Loucy (cell line): ENCODE results near the gene POU2F2.

Experiments used
- H2AFZ ChIP-seq: fragments of 200-600 bp; sonication (generic); 2 replicates; pipeline ENCODE4 v1.6.0; 2016; ENCODE audit warnings: antibody characterized with exemption, mild to moderate bottlenecking, low read length, moderate library complexity
- H3F3A ChIP-seq: fragments of 200-600 bp; 2 replicates; pipeline ENCODE4 v1.6.0; 2016; ENCODE audit warnings: antibody characterized with exemption, low read depth, mild to moderate bottlenecking
- H3K27me3 ChIP-seq: fragments of 200-600 bp; sonication (generic); 2 replicates; pipeline ENCODE4 v1.6.1; 2014; ENCODE audit warnings: low read length, mild to moderate bottlenecking; ENCODE audit not compliant: insufficient read depth, poor library complexity, severe bottlenecking
- H3K36me3 ChIP-seq: fragments of 200-600 bp; sonication (generic); 2 replicates; pipeline ENCODE4 v1.6.1; 2016; ENCODE audit warnings: low read length; ENCODE audit not compliant: insufficient read depth
- H3K4me1 ChIP-seq: fragments of 200-600 bp; sonication (generic); 2 replicates; pipeline ENCODE4 v1.5.1; 2014; ENCODE audit warnings: low read length, mild to moderate bottlenecking; ENCODE audit not compliant: insufficient read depth, poor library complexity, severe bottlenecking
- H3K4me2 ChIP-seq: fragments of 200-600 bp; sonication (generic); 2 replicates; pipeline ENCODE4 v1.6.0; 2014; ENCODE audit warnings: antibody characterized with exemption, low read length, low read depth, mild to moderate bottlenecking; ENCODE audit not compliant: poor library complexity, severe bottlenecking
- H3K4me3 ChIP-seq: fragments of 200-600 bp; sonication (generic); 2 replicates; pipeline ENCODE4 v1.5.1; 2014; ENCODE audit warnings: low read length, mild to moderate bottlenecking, mixed read lengths; ENCODE audit not compliant: poor library complexity, severe bottlenecking
- H3K79me2 ChIP-seq: fragments of 200-600 bp; sonication (generic); 2 replicates; pipeline ENCODE4 v1.6.1; 2014; ENCODE audit warnings: low read length; ENCODE audit not compliant: insufficient read depth
- H3K9ac ChIP-seq: fragments of 200-600 bp; sonication (generic); 2 replicates; pipeline ENCODE4 v1.6.0; 2014; ENCODE audit warnings: mild to moderate bottlenecking, low read depth, low read length, moderate library complexity; ENCODE audit not compliant: poor library complexity, severe bottlenecking
- H3K9me2 ChIP-seq: fragments of 200-600 bp; sonication (generic); replicated peaks from 2 replicates; pipeline ENCODE4 v1.6.1; 2016; ENCODE audit warnings: low read depth, low read length, mixed read lengths
- H3K9me3 ChIP-seq: fragments of 200-600 bp; sonication (generic); 2 replicates; pipeline ENCODE4 v1.6.1; 2014; ENCODE audit warnings: mild to moderate bottlenecking, antibody characterized with exemption, low read length, low read depth; ENCODE audit not compliant: insufficient read depth
- H4K20me1 ChIP-seq: fragments of 200-600 bp; sonication (generic); 2 replicates; pipeline ENCODE4 v1.6.0; 2014; ENCODE audit warnings: antibody characterized with exemption, low read length, mild to moderate bottlenecking; ENCODE audit not compliant: insufficient read depth, poor library complexity, severe bottlenecking
- CTCF ChIP-seq: fragments of 200-600 bp; sonication (generic); conservative IDR thresholded peaks from 2 replicates; pipeline ENCODE4 v1.5.1; 2014; ENCODE audit warnings: mild to moderate bottlenecking, antibody characterized with exemption, low read length
- EZH2phosphoT487 ChIP-seq: fragments of 200-600 bp; IDR thresholded peaks from 2 replicates; pipeline ENCODE4 v1.6.1; 2018; ENCODE audit warnings: antibody characterized with exemption, mild to moderate bottlenecking, moderate library complexity, borderline replicate concordance

Gene POU2F2

DNA sequence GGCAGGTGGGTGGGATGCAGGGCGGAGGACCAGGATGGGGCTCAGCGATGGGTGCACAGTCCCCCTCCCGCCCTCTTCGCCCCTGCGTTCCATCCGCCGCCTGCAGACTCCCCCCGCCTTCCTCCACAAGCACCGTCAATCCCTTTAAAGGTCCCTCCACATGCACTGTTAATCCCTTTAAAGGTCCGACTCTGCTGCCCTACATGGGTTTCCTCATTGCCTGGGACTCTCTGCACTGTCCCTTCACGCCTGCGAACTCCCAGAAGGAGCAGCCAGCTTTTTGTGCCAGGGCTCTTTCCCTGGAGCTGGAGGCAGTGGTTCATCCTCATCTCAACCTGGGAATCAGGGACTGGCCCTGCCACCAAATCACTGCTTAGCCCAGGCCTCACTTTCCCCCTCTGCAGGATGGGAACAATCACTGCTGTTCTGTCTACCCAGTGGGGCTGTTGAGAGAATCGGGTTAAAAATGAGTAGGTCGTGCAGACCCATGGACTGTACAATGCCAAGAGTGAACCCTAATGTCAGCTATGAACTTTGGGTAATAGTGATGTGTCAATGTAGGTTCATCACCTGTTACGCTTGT lies 35.9 kb downstream of the POU2F2 start:
- H3K4me1 ChIP-seq, result peaks cover 3% of the 10 kb centered on the region
- H3F3A ChIP-seq, result no peaks in the 10 kb centered on the region
- no peak overlapping the region for H3K9ac ChIP-seq
- no peaks in the 10 kb centered on the region for H3K9me3 ChIP-seq
- no peaks in the 10 kb centered on the region for H3K36me3 ChIP-seq
- no peaks in the 10 kb centered on the region for H3K9me2 ChIP-seq
- no peaks in the 10 kb centered on the region for H3K79me2 ChIP-seq
- H4K20me1 ChIP-seq, result no peaks in the 10 kb centered on the region
- TF ChIP-seq CTCF, result no peak
- TF ChIP-seq EZH2phosphoT487, result no peak
- H3K4me3 ChIP-seq, result no peak overlapping the region
- no peak overlapping the region for H2AFZ ChIP-seq
- H3K4me2 ChIP-seq, result no peak overlapping the region
- no peaks in the 10 kb centered on the region for H3K27me3 ChIP-seq

GRCh38 chr19:42095814-42096230 lies 36.4 kb downstream of the POU2F2 start:
- H2AFZ ChIP-seq, result no peak overlapping the region
- H3F3A ChIP-seq, result no peaks in the 10 kb centered on the region
- no peaks in the 10 kb centered on the region for H3K9me3 ChIP-seq
- H3K4me3 ChIP-seq, result no peak overlapping the region
- H3K4me2 ChIP-seq, result no peak overlapping the region
- no peaks in the 10 kb centered on the region for H3K27me3 ChIP-seq
- H4K20me1 ChIP-seq, result no peaks in the 10 kb centered on the region
- H3K36me3 ChIP-seq, result no peaks in the 10 kb centered on the region
- peaks cover 3% of the 10 kb centered on the region for H3K4me1 ChIP-seq
- no peaks in the 10 kb centered on the region for H3K9me2 ChIP-seq
- H3K79me2 ChIP-seq, result no peaks in the 10 kb centered on the region
- H3K9ac ChIP-seq, result no peak overlapping the region
- TF ChIP-seq CTCF (no peak), EZH2phosphoT487 (no peak)

DNA sequence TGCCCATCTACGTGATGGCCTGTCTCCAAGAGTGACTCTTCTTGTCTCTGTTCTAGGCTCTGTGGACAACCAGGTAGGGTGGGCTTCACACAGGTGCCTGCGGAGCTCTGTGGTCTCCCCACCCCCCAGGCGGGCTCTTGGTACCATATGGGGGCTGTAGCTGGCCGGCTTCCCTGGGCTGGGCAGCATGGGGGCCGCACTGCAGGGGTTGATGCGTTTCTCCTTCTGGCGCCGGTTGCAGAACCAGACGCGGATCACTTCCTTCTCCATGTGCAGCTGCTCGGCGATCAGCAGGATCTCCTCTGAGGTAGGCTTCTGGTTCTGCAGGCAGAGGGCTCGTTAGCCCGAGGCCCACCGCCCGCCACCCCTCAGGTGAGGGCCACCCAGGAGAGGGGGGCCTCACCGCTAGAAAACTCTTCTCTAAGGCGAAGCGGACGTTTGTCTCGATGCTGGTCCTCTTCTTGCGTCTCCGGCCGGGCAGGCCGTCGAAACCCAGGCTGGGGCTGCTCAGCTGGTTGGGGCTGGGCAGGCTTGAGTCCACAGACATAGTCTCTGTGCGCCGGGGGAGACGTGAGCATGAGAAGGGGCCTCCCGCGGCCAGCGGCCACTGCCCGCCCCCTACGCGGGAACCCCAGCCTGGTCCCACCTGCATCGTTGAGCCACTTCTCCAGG lies 37.0 kb downstream of the POU2F2 start:
- Histone ChIP-seq H3K4me1 (peaks cover 3% of the 10 kb centered on the region), H3K27me3 (no peaks in the 10 kb centered on the region), H3K4me2 (no peak overlapping the region), H3K4me3 (no peak overlapping the region), H3K9me3 (no peaks in the 10 kb centered on the region), H3F3A (no peaks in the 10 kb centered on the region), H3K9me2 (no peaks in the 10 kb centered on the region), H3K9ac (no peak overlapping the region), H2AFZ (no peak overlapping the region), H3K36me3 (no peaks in the 10 kb centered on the region), H3K79me2 (no peaks in the 10 kb centered on the region), H4K20me1 (no peaks in the 10 kb centered on the region)
- TF ChIP-seq CTCF (no peak), EZH2phosphoT487 (no peak)
